Muscle layer of duodenum (tissue), 2 donors: ENCODE measurements around the gene KCP.

ENCODE experiments used
- H3K27ac ChIP-seq: one replicate; pipeline ENCODE4 v1.7.0; 2013; ENCODE audit warnings: mild to moderate bottlenecking, low read length
- H3K27me3 ChIP-seq: one replicate; pipeline ENCODE4 v1.7.0; 2013; ENCODE audit warnings: low read depth, mild to moderate bottlenecking, control low read depth, low read length
- H3K36me3 ChIP-seq, 2 donors: one replicate each; pipeline ENCODE4 v1.7.0; 2013; ENCODE audit warnings: low read length in 2 of 2, control low read depth in 1 of 2, mild to moderate bottlenecking in 1 of 2; ENCODE audit not compliant: insufficient read depth in 2 of 2, control insufficient read depth in 1 of 2
- H3K4me1 ChIP-seq, 2 donors: one replicate each; pipeline ENCODE4 v1.7.0; 2013; ENCODE audit warnings: low read length in 2 of 2, mild to moderate bottlenecking in 2 of 2, control low read depth in 1 of 2, moderate library complexity in 1 of 2; ENCODE audit not compliant: insufficient read depth in 2 of 2, control insufficient read depth in 1 of 2
- H3K4me3 ChIP-seq, 2 donors: one replicate each; pipeline ENCODE4 v1.7.0; 2013; ENCODE audit warnings: low read length in 2 of 2, low read depth in 1 of 2, mild to moderate bottlenecking in 1 of 2
- H3K9me3 ChIP-seq, 2 donors: one replicate each; pipeline ENCODE4 v1.7.0; 2013; ENCODE audit warnings: low read length in 2 of 2, control low read depth in 1 of 2, mild to moderate bottlenecking in 1 of 2; ENCODE audit not compliant: control insufficient read depth in 1 of 2
- donor health status: healthy.

Gene KCP

GRCh38 chr7:128849804-128850490, 60.6 kb downstream of the KCP start:
- no peaks in the 10 kb centered on the region for H3K9me3 ChIP-seq
- H3K27me3 ChIP-seq, result no peaks in the 10 kb centered on the region
- no peaks in the 10 kb centered on the region for H3K4me1 ChIP-seq
- no peak overlapping the region for H3K27ac ChIP-seq
- H3K4me3 ChIP-seq, result no peak overlapping the region
- peaks cover 34 to 100% of the 10 kb centered on the region in 2 donors for H3K36me3 ChIP-seq

DNA sequence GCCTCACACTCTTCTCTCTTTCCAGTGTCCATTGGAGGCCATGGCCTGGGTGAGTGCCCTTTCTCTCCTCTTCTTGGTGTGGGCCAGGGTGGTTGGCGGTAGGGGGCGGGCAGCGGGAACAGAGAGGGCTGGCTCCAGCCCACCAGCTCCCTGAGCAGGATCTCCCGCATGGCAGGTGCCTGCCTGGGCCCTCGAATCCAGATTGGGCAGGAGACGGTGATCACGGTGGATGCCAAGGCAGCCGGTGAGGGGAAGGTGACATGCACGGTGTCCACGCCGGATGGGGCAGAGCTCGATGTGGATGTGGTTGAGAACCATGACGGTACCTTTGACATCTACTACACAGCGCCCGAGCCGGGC, 61.4 kb downstream of the KCP start:
- no peaks in the 10 kb centered on the region for H3K4me1 ChIP-seq
- H3K4me3 ChIP-seq, result no peak overlapping the region
- no peaks in the 10 kb centered on the region for H3K9me3 ChIP-seq
- no peak overlapping the region for H3K27ac ChIP-seq
- H3K27me3 ChIP-seq, result no peaks in the 10 kb centered on the region
- peaks cover 37 to 100% of the 10 kb centered on the region in 2 donors for H3K36me3 ChIP-seq

GRCh38 chr7:128848289-128849155, 62.0 kb downstream of the KCP start:
- H3K27me3 ChIP-seq, result no peaks in the 10 kb centered on the region

GRCh38 chr7:128847721-128848211, 62.7 kb downstream of the KCP start:
- Histone ChIP-seq H3K4me3 (no peak overlapping the region), H3K36me3 (peaks cover 39 to 100% of the 10 kb centered on the region in 2 donors), H3K27ac (no peak overlapping the region), H3K4me1 (no peaks in the 10 kb centered on the region), H3K27me3 (no peaks in the 10 kb centered on the region), H3K9me3 (no peaks in the 10 kb centered on the region)

More at GRCh38 chr7:128848289-128849155, 62.0 kb downstream of the KCP start:
- Histone ChIP-seq H3K36me3 (peaks cover 43 to 100% of the 10 kb centered on the region in 2 donors), H3K9me3 (no peaks in the 10 kb centered on the region), H3K27ac (no peak overlapping the region), H3K4me1 (no peaks in the 10 kb centered on the region), H3K4me3 (no peak overlapping the region)

DNA sequence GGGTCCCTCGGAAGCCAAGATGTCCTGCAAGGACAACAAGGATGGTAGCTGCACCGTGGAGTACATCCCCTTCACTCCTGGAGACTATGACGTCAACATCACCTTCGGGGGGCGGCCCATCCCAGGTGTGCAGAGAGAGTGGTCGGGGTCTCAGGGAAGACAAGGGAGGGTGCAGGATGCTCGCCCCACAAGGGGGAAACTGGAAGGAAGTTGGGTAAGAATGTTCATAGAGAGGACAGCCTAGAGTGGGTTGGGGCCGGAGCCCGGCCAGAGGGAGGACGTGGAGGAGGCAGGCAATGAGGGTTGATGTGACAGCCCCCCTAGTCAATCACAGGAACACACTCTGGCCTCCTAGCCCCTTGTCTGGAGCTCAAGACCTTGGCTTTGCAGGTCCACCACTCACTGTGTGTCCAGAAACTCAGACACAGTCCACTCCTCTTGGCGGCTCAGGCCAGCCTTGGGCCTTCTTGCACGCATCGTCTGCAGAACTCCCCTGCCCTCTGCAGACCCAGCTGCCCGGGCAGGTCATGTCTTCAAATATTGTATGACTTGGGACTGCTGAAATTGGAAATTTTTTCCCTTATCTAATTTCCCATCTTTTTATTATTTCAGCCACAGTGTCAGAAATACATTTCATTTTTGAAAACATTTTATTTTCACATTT, 63.6 kb downstream of the KCP start:
- H3K27ac ChIP-seq, result no peak overlapping the region
- H3K9me3 ChIP-seq, result no peaks in the 10 kb centered on the region
- no peaks in the 10 kb centered on the region for H3K27me3 ChIP-seq
- H3K4me3 ChIP-seq, result no peak overlapping the region
- peaks cover 38 to 100% of the 10 kb centered on the region in 2 donors for H3K36me3 ChIP-seq
- no peaks in the 10 kb centered on the region for H3K4me1 ChIP-seq

DNA sequence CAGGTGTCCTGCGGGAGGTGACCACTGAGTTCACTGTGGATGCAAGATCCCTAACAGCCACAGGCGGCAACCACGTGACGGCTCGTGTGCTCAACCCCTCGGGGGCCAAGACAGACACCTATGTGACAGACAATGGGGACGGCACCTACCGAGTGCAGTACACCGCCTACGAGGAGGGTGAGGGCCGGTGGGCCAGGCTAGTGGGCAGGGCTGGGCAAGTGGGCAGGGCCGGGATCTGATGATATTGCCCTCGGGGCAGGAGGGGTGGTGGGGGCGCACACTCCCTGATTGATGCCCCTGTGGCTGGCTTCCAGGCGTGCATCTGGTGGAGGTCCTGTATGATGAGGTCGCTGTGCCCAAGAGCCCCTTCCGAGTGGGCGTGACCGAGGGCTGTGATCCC, 64.5 kb downstream of the KCP start:
- Histone ChIP-seq H3K36me3 (peaks cover 42 to 100% of the 10 kb centered on the region in 2 donors), H3K9me3 (no peaks in the 10 kb centered on the region), H3K4me3 (no peak overlapping the region), H3K27ac (no peak overlapping the region), H3K27me3 (no peaks in the 10 kb centered on the region), H3K4me1 (no peaks in the 10 kb centered on the region)

- Histone ChIP-seq H3K27me3 (no peaks in the 10 kb centered on the region), H3K4me1 (no peaks in the 10 kb centered on the region), H3K27ac (no peak overlapping the region), H3K4me3 (no peak overlapping the region), H3K36me3 (peaks cover 42 to 100% of the 10 kb centered on the region in 2 donors), H3K9me3 (no peaks in the 10 kb centered on the region)
Observed at GRCh38 chr7:128845475-128845874, 65.0 kb downstream of the KCP start.

- no peak overlapping the region for H3K27ac ChIP-seq
- peaks cover 42 to 100% of the 10 kb centered on the region in 2 donors for H3K36me3 ChIP-seq
- H3K27me3 ChIP-seq, result no peaks in the 10 kb centered on the region
- H3K9me3 ChIP-seq, result no peaks in the 10 kb centered on the region
- no peak overlapping the region for H3K4me3 ChIP-seq
- H3K4me1 ChIP-seq, result no peaks in the 10 kb centered on the region
Observed at GRCh38 chr7:128844777-128845311, 65.7 kb downstream of the KCP start.

DNA sequence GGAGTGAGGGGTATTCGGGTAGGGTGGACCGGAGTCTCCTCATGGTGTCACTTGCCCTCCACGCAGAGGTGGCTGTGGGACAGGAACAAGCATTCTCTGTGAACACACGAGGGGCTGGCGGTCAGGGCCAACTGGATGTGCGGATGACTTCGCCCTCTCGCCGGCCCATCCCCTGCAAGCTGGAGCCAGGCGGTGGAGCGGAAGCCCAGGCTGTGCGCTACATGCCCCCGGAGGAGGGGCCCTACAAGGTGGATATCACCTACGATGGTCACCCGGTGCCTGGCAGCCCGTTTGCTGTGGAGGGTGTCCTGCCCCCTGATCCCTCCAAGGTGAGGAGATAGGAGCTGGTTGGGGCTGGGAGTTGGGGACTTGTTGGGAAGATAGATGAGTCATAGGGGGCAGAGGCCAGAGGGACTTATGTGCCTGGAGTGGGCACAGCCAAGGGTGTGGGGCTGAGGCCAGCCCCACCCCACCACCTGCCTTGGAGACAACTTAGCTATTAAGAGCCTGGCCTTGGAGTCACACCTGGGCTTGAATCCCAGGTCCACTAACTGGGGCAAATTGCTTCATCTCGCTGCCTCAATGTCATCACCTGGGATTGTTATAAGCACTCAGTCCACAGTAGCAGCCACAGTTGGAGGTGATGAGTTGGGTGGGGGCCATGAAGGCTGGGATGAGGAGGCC, 66.4 kb downstream of the KCP start:
- H3K36me3 ChIP-seq, result peaks cover 47 to 100% of the 10 kb centered on the region in 2 donors
- H3K27me3 ChIP-seq, result no peaks in the 10 kb centered on the region
- H3K4me1 ChIP-seq, result no peaks in the 10 kb centered on the region
- H3K9me3 ChIP-seq, result no peaks in the 10 kb centered on the region
- H3K4me3 ChIP-seq, result no peak overlapping the region
- H3K27ac ChIP-seq, result no peak overlapping the region

DNA sequence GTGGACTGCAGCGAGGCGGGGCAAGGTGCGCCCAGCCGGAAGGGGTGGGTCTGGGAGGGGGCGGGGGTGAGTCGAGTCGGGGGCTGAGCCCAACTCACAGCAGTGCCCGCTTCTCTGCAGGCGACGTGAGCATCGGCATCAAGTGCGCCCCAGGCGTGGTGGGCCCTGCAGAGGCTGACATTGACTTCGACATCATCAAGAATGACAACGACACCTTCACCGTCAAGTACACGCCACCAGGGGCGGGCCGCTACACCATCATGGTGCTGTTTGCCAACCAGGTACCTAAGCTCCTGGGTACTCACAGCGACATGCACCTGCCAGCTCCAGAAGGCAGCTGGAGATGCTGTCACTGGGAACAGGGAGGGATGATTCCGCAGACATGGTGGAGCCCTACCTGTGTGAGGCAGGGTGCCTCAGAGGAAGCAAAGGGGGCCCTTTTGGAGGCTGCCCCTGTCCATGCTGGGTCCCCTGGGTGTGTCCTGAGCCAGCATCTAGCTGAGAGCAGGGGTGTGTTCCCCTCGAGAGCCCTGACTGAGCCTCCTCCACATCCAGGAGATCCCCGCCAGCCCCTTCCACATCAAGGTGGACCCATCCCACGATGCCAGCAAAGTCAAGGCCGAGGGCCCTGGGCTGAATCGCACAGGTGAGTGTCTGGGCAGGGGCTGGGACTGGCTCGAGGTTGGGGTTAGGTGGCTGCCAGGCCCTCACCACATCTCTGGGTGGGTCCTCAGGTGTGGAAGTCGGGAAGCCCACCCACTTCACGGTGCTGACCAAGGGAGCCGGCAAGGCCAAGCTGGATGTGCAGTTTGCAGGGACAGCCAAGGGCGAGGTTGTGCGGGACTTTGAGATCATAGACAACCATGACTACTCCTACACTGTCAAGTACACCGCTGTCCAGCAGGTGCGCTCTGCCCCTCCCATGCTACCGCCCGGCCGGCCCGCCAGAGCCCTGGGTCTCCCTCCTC, 67.6 kb downstream of the KCP start:
- H3K4me1 ChIP-seq, result no peaks in the 10 kb centered on the region
- H3K9me3 ChIP-seq, result no peaks in the 10 kb centered on the region
- no peak overlapping the region for H3K27ac ChIP-seq
- H3K36me3 ChIP-seq, result peaks cover 52 to 100% of the 10 kb centered on the region in 2 donors
- H3K27me3 ChIP-seq, result no peaks in the 10 kb centered on the region
- H3K4me3 ChIP-seq, result no peak overlapping the region
